GM19395 (cell line): ENCODE measurements around the gene PTCH2.
"Not testable (repeated sequence)": the region's sequence is repeated elsewhere in the genome, so short reads cannot be mapped to it uniquely, and the experiment has no call there.

Source experiments
- ATAC-seq: cut with Tn5 transposase; IDR thresholded peaks from one replicate; pipeline ENCODE4 v1.9.1; 2021; ENCODE audit warnings: mild to moderate bottlenecking, moderate library complexity; ENCODE audit not compliant: unreplicated experiment

The PTCH2 gene

DNA sequence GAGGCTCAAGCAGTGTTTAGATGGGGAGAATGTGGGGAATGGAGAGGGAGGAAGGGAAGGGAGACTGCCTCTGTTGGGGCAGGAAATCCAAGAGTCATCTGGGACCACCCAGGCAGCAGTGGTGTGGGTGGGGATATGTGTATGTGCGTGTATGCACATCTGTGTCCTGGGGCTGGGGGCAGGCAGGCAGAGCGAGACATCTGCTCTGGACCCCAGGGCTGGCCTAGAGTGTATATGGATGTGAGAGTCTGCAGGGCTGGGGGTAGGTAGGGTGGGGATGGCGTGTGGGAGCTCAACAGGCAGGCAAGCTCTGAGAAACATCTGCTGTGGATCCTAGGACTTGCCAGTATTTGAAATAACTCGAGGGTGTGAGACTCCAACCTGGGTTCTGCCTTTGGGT, 3.5 kb downstream of the PTCH2 start:
- ATAC-seq: no peak

DNA sequence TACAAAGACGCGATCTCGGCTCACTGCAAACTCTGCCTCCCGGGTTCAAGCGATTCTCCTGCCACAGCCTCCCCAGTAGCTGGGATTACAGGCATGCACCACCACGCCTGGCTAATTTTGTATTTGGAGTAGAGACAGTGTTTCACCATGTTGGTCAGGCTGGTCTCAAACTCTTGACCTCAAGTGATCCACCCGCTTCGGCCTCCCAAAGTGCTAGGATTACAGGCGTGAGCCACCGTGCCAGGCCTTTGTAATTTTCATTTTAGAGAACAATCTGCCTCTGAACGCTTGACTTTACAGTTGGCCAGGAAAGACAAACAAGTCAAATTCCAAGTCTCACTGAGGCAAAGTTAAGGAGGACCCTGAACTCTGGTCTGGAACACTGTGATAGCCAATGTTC, 4.8 kb downstream of the PTCH2 start:
- ATAC-seq: not testable (repeated sequence)

DNA sequence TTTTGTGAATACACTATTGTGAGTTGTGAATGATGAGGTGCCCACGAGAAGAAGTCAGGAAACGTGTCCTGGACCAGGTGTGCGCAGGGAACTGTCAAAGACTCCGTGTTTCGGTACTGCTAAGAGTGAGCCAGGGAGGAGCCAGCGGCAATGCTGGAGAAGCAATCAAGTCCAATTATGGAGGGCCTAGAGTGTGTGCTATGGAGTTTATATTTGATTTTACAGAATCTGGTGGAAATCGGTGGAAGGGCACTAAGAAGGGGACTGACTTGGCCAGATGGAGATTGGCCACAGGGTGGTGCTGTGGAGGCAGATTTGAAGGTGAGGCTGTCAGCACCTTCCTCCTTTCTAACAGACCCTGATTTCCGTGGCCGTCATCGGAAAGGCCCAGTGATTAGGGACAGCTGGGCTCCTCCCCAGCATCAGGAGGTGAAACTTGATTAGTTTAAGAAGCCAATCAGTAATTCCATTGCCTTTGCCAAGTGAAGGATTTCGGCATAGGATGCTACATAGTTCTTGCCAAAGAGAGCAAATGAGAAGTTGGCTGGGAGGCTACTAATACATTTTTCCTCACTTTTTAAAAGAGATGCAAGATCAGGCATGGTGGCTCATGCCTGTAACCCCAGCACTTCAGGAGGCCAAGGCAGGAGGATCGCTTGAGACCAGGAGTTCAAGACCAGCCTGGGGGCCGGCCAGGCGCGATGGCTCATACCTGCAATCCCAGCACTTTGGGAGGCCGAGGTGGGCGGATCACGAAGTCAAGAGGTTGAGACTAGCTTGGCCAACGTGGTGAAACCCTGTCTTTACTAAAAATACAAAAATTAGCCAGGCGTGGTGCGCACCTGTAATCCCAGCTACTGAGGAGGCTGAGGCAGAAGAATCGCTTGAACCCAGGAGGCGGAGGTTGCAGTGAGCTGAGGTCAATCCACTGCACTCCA, 7.0 kb downstream of the PTCH2 start:
- peak; percentile 80 for ATAC-seq

DNA sequence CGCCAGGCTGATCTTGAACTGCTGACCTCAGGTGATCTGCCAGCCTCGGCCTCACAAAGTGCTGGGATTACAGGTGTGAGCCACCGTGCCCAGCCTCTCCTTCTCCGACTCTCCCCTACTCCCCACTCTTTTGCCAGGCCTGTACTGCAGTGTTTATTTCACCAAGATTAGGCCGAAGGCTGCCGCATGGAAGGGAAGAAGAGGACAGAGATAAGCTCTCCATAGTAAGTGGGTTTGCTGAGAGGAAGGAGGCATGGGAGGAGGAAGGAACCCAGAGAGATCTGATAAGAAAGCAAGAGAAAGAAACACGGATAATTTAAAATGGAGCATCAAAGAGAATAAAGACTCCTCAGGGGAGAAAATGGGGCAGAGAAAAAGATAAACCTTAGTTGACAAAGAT, 8.7 kb downstream of the PTCH2 start:
- ATAC-seq: no peak

DNA sequence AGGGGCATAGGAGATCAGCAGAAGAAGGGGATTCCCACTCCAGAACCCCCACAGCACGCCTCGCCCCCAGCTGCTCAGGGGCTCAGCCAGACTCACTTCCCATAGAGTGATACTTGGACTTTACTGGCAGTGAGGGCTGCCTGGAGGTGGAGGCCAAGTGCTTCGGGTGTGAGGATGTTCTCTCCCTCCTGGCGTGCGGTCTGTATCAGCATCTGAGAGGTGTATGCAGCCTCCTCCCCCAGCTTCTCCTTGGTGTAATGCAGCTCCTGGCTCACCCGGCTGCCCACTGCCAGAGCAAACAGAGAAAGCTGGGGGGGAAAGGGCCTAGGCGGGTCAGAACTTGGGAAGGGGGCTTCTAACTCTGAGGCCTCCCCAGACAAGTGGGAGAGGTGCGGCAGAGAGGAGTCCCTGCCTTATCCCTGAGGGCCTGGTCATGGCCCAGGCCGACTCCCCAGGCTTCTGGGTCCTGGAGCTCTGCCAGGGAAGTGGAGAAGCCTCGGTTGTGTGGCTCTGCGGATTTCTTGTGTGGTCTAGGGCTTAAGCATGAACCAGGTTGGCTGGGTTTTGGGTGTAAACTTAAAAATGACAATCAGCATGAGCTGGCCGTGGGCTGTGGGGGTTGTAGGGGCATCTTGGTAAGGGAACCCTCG, 10.9 kb downstream of the PTCH2 start:
- ATAC-seq: no peak

DNA sequence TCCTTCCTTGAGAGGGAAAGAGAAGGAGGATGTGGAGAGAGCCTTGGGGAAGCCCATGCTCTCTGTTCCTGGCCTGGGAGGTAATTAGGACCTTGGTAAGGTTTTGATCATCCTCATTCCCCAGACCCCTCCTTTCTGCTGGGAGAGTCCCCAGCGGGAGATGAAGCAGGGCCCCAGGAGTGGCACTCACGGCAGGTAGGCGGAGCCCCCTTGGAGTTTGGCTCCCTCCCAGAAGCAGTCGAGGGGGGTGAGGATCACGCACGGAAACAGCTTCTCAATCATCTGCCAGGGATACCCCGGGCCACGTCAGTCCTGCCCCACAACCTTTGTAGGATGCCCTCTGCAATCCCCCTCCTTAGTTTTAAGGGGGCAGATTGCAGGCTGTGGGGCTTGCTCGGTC, 11.5 kb downstream of the PTCH2 start:
- ATAC-seq: no peak

DNA sequence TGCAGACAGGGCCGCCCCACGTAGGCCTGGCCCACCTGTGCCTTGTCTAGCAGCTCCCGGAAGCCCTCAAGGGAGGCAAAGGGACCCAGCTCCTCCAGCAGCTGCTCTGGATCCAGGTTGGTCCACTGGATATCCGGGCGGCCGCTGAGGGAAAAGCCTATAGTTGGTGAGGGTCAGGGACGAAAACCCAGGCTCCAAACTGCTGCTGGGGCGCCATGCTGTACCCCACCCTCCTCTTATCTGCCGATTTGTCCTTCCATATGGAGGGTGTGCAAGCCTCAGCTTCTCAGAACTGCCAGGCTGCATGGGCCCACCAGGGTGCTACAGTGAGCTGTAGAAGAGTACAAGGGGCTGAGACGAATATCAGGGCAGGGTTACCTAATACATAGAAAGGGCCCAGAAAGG, 12.2 kb downstream of the PTCH2 start:
- ATAC-seq: no peak

DNA sequence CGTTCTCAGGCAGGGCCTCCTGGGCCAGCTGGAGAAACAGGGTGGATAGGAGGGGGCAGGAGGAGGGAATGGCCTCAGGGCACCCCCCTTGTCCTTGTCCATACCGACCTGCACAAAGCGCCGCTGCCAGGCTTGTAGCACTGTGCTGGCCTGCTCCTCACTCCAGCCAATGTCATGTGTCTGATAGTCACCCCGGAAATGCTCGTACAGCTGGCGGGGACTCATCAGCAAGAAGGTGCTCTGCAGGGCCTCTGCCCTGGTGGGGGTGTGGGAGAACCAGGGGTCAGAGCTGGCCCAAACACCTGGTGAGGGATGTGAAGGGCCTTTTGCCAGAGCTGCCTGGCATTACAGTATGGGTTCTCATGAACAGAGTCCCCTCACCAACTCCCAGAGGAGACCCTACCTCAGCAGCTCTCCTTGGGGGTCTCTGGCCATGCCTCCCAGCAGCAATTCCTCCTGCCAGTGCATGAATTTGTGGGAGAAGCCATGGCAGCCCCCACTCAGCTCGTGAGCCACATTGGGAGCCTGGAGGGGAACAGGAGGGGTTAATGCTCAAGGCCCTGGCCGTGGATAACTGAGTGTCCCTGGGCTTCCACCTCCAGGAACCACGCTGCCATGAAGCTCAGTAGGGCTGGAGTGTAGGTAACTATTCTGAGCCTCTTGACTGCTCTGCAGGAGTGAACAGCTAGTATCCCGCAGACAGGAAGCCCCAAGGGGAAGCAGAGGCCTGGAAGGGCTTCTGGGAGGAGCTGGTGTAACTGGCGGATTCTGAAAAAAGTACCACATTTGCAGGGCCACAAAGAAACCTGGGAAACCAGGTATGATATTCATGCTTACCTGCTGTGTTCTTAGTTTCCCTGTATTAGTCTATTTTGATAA, 13.3 kb downstream of the PTCH2 start:
- no peak for ATAC-seq

DNA sequence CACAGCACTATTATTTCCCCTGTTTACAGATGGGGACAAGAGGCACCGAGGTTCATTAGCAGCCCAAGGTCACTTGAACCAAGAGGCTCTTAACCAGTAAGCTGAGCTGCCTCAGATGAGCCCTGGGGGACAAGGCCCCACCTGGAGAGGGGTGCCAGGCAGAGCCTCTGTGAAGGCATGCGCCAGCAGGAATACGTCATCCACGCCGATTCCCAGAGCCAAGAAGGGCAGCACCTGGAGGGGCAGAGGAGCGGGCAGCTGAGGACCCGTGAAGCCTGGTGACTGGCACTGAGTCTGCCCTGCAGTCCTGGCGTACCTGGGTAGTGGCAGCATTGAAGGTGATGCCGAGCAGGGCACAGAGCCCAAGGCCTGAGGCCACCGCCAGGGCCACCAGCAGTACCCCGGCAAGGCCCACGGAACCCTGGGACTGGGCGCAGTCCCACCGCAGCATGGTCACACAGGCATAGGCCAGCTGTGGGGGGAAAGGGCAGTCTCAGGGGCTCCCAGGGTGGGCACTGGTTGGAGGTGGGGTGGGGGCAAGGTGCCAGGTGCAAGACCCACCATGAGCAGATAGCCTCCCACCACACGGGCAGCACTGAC, 14.1 kb downstream of the PTCH2 start:
- ATAC-seq: no peak

DNA sequence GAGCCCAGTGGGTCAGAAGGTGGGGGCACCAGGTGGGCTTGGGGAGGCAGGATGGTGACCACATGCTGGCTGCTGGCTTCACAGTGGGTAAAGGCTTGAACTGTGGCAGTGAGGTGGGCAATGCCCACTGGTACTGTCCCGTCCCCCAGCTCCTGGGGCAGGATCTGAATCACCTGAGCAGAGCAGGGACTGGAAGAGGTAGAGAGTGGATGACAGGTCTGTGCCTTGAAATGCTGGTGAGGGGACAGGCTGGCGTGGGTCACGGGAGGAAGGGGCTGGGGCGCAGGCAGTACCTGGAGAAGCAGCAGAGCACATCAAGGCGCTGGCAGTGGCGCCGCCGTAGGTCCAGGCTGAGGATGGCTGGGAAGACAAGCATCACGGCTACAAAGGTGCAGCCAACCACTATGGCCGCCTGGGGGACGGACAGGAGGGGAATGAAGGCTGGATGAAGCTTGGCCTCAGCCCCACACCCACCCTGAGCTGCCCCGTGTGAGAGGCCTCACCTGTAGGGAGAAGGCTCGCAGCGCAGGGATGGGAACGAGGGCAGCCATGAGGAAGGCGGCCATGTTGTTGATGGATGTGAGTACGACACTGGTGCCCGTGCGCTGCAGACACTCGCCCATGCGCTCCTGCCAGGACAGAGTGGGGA, 14.9 kb downstream of the PTCH2 start:
- no peak for ATAC-seq

DNA sequence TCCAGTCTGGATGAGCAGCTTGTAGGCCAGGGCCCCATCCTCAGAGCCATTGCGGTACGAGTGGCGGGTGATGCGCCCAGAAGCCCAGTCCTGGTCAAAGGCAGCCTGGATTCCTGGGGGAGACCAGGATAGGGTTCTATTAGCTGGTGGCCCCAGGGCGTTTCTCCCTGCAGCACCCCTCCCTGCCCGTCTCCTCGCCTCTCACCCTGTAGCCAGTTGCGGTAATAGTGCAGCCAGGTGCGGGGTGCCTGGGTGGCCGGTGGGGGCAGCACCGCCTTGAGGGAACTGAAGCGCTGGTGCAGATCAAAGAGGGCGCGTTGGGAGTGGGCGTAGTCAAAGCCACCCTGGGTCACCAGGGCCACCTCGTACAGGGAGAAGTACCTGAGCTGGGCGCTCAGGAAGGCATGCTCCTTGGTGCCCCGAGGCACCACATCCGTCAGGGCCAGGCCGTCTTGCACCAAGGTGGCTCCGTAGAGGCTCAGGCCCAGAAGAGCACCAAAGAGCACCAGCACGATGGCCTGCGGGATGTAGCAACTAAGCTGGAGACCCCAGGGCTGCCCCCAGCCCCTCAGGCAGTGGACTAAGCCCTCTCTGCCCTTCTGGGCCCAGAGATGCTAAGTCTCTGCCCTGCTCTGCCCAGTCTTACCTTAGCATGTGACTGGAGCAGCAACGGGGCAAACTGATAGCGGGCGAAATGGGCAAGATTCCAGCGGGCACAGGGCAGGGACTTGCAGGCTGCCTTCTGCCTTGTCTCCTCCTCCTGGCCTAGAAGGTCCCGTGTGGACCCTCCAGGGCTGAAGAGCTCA, 15.7 kb downstream of the PTCH2 start:
- ATAC-seq: no peak

DNA sequence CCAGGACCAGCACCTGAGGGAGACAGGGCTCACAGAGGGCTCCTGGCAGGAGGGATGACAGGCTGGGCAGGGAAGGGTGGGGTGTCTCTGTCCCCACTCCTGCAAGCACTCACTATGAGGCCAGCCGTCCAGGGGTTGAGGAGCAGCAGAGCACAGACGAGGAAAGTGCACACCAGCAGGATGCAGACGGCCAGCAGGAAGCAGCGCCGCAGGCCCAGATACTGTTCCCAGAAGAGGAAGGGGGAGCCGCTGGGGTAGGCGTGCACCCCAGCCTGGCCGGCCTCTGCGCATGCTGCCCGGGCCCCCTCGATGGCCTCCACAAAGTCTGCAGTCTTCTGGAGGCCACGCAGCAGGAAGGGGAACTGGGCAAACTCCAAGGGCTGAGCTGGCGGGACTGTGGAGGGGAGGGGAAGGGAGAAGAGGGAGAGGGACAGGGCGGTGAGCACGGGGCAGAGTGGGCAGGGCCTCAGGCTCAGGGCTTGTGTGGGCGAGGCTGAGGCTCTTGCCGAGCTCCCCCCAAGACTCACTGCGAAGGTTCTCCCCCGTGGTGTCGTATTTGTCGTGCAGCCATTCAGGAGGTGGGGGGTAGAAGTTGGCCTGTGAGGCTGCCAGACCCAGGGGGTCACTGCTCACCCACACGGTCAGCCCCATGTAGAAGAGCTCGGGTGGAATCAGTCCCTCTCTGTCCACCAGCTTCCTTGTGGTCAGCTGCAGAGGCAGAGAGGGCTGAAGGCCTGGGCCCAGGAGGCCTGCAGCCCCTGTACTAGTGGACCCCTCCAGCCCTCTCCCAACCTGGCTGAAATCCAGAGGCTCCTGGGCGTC, 16.5 kb downstream of the PTCH2 start:
- ATAC-seq: no peak

DNA sequence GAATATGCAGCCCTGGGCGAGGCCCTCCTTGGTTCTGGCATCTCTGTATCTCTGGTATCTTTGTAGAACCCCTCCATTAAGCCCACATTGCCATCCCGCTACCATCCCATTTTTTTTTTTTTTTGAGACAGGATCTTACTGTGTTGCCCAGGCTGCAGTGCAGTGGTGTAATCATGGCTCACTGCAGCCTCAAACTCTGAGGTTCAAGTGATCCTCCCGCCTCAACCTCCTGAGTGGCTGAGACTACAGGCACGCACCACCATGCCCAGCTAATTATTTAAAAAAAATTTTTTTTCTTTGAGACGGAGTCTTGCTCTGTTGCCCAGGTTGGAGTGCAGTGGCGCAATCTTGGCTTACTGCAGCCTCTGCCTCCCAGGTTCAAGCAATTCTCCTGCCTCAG, 18.7 kb downstream of the PTCH2 start:
- ATAC-seq: not testable (repeated sequence)

DNA sequence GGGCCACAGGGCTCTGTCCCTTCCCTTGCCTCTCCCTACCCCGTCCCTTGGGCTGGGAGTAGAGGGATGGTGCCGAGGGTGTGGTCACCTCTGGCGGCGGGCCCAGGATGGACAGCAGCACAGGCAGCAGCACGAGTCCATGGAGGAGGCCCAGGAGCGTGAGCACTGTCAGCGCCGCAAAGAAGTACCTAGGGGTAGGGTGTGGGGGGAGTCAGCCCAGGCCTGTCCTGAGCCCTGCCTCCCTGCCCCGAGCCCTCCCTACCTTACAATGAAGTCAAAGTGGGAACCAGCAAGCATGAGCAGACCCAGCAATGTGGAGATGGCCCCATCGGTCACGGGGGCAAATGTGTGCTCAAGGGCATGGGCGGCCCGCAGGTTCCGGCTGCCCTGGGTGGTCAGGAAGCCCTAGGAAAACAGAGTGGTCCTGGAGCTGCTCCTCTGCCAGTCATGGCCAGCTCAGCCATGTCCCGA, 20.0 kb downstream of the PTCH2 start:
- no peak for ATAC-seq

DNA sequence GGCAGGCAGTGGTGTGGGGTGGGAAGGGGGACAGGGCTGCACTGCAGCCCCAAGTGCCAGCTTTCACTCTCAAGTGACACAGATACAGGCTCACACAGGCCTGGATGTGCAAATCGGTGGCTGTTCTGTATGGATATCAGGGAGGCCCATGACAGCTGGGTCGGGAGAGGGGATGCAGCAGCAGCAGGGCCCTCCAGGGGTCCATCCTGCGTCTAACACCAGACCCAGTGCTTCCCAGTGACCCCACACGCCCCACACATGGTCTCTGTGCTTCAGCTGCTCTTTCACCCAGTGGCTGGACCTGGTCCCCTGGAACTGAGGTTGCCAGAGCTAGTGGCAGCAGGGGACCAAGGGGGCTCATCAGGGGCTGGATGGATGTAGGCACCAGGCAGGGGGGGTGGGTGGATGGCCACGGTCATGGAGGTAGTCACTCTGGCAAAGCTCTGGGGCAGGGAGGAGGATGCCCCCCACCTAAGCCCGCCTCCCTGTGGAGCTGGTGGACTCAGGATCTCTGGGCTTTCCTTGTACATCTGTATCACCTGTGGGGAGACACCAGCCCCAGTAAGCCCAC, 20.8 kb downstream of the PTCH2 start:
- no peak for ATAC-seq

DNA sequence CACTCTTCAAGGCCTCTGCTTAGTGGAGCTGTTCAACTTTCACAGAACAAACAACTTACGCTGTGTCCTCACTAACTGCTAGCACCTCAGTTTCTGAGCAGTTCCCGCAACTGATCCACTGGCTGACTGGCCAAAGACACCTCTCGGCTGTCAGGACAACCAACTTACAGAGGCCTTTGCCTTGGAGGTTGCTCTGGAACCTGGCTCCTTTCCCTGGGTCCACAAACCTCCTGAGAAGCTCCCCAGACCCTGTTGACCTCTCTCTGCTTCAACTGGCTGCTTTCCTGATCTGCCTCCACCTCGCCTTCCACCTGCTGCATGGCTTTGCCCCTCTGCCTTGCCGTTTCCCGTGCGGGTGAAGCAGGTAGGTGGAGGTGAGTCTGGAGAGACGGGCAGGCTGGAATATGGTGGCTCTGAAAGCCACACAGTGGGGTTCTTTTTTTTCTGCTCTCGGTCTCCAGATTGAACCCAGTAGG, 21.8 kb downstream of the PTCH2 start:
- no peak for ATAC-seq

DNA sequence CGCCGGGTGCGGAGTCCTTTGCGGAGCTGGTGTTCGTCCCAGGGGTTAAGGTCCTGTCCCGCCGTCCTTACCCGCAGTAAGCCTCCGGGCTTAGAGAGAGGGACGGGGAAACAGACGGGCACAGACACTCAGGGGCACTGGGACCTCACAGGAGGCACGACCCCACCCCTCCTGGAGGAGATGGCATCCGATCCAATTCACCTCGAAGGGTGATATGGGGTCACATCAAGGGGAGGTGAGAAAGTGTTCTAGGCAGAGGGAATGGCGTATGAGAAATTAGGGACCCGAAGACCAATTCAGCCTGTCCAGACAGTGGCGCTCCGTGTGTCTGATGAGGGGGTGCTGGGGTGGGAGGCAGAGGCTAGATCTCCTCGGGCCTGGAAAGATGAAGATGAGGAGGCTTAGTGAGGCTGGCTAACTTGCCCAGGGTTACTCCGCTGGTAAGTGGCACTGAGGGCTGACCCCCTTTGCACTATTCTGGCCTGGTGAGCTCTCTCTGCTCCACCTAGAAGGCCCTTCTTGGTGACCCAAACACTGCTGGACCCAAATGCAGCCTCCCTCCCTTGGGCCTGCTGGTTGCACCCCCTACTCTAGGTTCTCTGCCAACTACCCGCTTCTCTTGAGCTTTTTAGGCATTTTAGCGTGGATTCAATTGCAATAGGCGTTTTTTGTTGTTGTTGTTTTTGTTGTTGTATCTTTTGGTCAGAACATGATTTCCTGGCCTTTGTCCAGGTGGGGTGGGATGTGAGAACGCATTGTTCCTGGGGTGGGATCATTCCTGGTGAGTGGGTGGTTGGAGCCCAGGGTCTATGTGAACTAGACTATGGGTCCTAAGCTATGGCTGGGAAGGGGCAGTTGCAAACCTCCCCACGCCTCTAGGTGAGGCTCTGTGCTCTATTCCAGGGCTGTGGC, 22.5 kb downstream of the PTCH2 start:
- ATAC-seq: peak; percentile 20
